Measurements from ENCODE around the gene ACOXL.

Gene ACOXL

GRCh38 chr2:110794951-110795350, 62.6 kb downstream of the ACOXL start:
- no peak for DNase-seq (ENCODE audit: low read depth)

- no peak for DNase-seq (ENCODE audit: low read depth)
These were observed 64.4 kb downstream of the ACOXL start for GRCh38 chr2:110796716-110797301.

- DNase-seq (ENCODE audit: low read depth): no peak
These were observed 67.0 kb downstream of the ACOXL start for GRCh38 chr2:110799376-110799775.

GRCh38 chr2:110800611-110801402, 68.4 kb downstream of the ACOXL start:
- no peak for DNase-seq (ENCODE audit: low read depth)

- no peak for DNase-seq (ENCODE audit: low read depth)
These were observed 70.0 kb downstream of the ACOXL start for GRCh38 chr2:110802208-110802932.

- DNase-seq (ENCODE audit: low read depth): no peak
These were observed 72.1 kb downstream of the ACOXL start for GRCh38 chr2:110804433-110804832.

GRCh38 chr2:110804915-110805314, 72.5 kb downstream of the ACOXL start:
- DNase-seq (ENCODE audit: low read depth): peak; percentile 61

GRCh38 chr2:110805894-110806452, 73.6 kb downstream of the ACOXL start:
- peak; percentile 10 for DNase-seq (ENCODE audit: low read depth)

GRCh38 chr2:110807522-110807921, 75.1 kb downstream of the ACOXL start:
- DNase-seq (ENCODE audit: low read depth): no peak

- no peak for DNase-seq (ENCODE audit: low read depth)
These were observed 78.0 kb downstream of the ACOXL start for GRCh38 chr2:110810404-110810803.

- no peak for DNase-seq (ENCODE audit: low read depth)
These were observed 80.6 kb downstream of the ACOXL start for GRCh38 chr2:110812726-110813645.

GRCh38 chr2:110813896-110814295, 81.5 kb downstream of the ACOXL start:
- DNase-seq (ENCODE audit: low read depth): no peak

- no peak for DNase-seq (ENCODE audit: low read depth)
These were observed 83.6 kb downstream of the ACOXL start for GRCh38 chr2:110815938-110816337.

- DNase-seq (ENCODE audit: low read depth): no peak
These were observed 84.3 kb downstream of the ACOXL start for GRCh38 chr2:110816404-110817365.

- no peak for DNase-seq (ENCODE audit: low read depth)
These were observed 86.6 kb downstream of the ACOXL start for GRCh38 chr2:110818767-110819481.

- no peak for DNase-seq (ENCODE audit: low read depth)
These were observed 87.3 kb downstream of the ACOXL start for GRCh38 chr2:110819711-110820110.

GRCh38 chr2:110820128-110820527, 87.8 kb downstream of the ACOXL start:
- DNase-seq (ENCODE audit: low read depth): no peak

- DNase-seq (ENCODE audit: low read depth): no peak
These were observed 90.8 kb downstream of the ACOXL start for GRCh38 chr2:110823165-110823564.

GRCh38 chr2:110827511-110827910, 95.1 kb downstream of the ACOXL start:
- no peak for DNase-seq (ENCODE audit: low read depth)

GRCh38 chr2:110828330-110828729, 96.0 kb downstream of the ACOXL start:
- DNase-seq (ENCODE audit: low read depth): no peak

Data from activated gamma-delta T cell treated with anti-CD3 and anti-CD28 coated beads, Interleukin-2, amount 50 U/mL, for 16 hours (primary cell).